PC-9 (cell line): Measurements from ENCODE around the gene EIF2D.
"Not testable (repeated sequence)": the region's sequence is repeated elsewhere in the genome, so short reads cannot be mapped to it uniquely, and the experiment has no call there.

ENCODE experiments used
- CTCF ChIP-seq: fragments of 200-600 bp; sonication (generic); conservative IDR thresholded peaks from 2 replicates; pipeline ENCODE4 v1.6.1; 2017; ENCODE audit warnings: mixed run types, antibody characterized with exemption, mild to moderate bottlenecking, moderate library complexity
- EZH2 ChIP-seq: fragments of 200-600 bp; sonication (generic); IDR thresholded peaks from 2 replicates; pipeline ENCODE4 v1.8.0; 2017; ENCODE audit warnings: antibody characterized with exemption, low read depth

- not testable (repeated sequence) for TF ChIP-seq CTCF, EZH2
Measured at GRCh38 chr1:206626396-206626795, 14.1 kb upstream of the EIF2D start.
